Neural crest cell (in vitro differentiated cells): ENCODE data around the gene ERGIC2. TPM values are rescaled to one million over a fixed set of nuclear protein-coding genes. Genes with fewer than 3 reads are reported as not detected.

Experiments used
- DNase-seq: peaks from one replicate; pipeline ENCODE4 v3.0.0; 2021; ENCODE audit warnings: low read depth, mixed read lengths, low spot score
- H3K27ac Mint-ChIP-seq: one replicate; pipeline ENCODE4 v1.8.0; 2021; ENCODE audit warnings: mild to moderate bottlenecking, mixed read lengths; ENCODE audit not compliant: unreplicated experiment
- H3K27me3 Mint-ChIP-seq: 2 replicates; pipeline ENCODE4 v1.8.0; 2021; ENCODE audit warnings: low read depth, mild to moderate bottlenecking, mixed read lengths
- H3K36me3 Mint-ChIP-seq: 2 replicates; pipeline ENCODE4 v1.8.0; 2021; ENCODE audit warnings: low read depth, mild to moderate bottlenecking, mixed read lengths
- H3K4me1 Mint-ChIP-seq: 2 replicates; pipeline ENCODE4 v1.8.0; 2021; ENCODE audit warnings: mixed read lengths
- H3K4me3 Mint-ChIP-seq: one replicate; pipeline ENCODE4 v1.8.0; 2021; ENCODE audit warnings: mild to moderate bottlenecking, mixed read lengths
- H3K9me3 Mint-ChIP-seq: 2 replicates; pipeline ENCODE4 v1.8.0; 2021; ENCODE audit warnings: mixed read lengths
- CTCF ChIP-seq: fragments of 200-600 bp; sonication (generic); conservative IDR thresholded peaks from 2 replicates; pipeline ENCODE4 v1.5.0; 2021; ENCODE audit warnings: antibody characterized with exemption, mild to moderate bottlenecking
- long read RNA-seq: library from polyadenylated mRNA; unstranded; transcript quantifications from one replicate; pipeline ENCODE4 v2.0.0, GENCODE V29; 2020
- total RNA-seq: library from RNA; stranded (reverse); gene quantifications from 2 replicates; pipeline ENCODE4 v1.2.1, GENCODE V29; 2021

The ERGIC2 gene
- total RNA-seq = 48.9 and 55.3 TPM in 2 replicates
- long read RNA-seq, full-length matches to known transcripts = 115 of 133 reads
- long read RNA-seq, partial matches to known transcripts = 8 of 133 reads
- long read RNA-seq, other reads (novel, unspliced or antisense) = 10 of 133 reads

DNA sequence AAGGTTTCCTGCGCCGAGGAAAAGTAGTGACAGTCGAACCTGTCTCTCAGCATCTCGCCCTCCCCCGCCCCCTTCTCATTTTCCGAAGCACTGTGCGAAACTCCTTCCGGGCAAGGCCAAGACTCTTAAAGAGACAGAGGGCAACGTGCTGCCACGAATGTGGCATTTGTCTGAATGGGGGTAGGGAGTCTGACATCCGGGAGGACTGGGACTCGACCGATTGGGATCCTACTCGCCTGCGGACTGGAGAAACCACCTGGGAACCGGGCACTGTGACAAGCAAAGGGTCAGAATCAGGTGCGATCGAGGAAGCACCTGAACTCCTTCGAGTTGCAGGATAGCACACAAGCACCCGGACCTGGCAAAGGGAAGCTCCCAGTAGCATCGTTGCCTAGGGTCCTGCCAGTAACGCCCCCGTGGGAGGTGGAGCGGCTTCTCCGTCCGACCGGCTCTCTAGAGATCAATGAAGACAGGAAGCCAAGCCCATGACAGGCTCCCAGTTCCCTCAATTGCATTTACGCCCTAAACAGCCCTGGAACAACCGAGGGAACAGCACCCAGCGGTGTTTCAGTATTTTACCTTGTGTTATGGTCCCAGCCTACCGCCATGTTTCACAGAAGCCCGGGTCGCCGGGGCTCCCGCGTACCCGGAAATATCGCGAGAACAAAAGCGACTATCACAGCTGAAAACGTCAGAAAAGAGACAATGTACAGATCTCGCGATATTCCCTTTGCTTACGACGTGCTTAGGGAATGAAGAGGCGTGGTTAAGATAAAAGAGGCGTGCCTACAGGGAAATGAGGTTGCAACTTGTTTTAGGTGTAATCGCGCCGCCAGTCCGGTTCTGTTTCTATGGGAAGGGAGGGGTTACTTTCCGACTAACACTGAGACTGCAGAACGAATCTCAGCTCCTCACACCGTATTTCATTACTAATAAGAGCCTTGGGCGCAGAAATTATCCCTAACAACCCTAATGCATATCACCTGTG is at the start of gene ERGIC2:
Gene ERGIC2 (minus strand): TSS at position 637 of the 988 bp plus-strand sequence. CDS start 9,539 bp downstream, outside the sequence.
- peaks cover 17% of the 10 kb centered on the region for H3K36me3 Mint-ChIP-seq
- no peak for TF ChIP-seq CTCF
- H3K4me3 Mint-ChIP-seq = peak within 1 kb of the TSS; percentile 98
- H3K27ac Mint-ChIP-seq = peak within 1 kb of the TSS; percentile 98
- peaks cover 12% of the 10 kb centered on the region for H3K27me3 Mint-ChIP-seq
- H3K9me3 Mint-ChIP-seq = peaks cover 3% of the 10 kb centered on the region
- peaks cover 31% of the 10 kb centered on the region for H3K4me1 Mint-ChIP-seq
- DNase-seq = peak; percentile 75

- Mint-ChIP-seq H3K4me3 (no peak overlapping the region), H3K9me3 (no peaks in the 10 kb centered on the region), H3K36me3 (no peaks in the 10 kb centered on the region), H3K27me3 (no peaks in the 10 kb centered on the region), H3K27ac (no peak overlapping the region), H3K4me1 (no peaks in the 10 kb centered on the region)
- no peak for DNase-seq
- TF ChIP-seq CTCF = no peak
Observed at GRCh38 chr12:29430716-29431044, 49.7 kb upstream of the ERGIC2 start.

DNA sequence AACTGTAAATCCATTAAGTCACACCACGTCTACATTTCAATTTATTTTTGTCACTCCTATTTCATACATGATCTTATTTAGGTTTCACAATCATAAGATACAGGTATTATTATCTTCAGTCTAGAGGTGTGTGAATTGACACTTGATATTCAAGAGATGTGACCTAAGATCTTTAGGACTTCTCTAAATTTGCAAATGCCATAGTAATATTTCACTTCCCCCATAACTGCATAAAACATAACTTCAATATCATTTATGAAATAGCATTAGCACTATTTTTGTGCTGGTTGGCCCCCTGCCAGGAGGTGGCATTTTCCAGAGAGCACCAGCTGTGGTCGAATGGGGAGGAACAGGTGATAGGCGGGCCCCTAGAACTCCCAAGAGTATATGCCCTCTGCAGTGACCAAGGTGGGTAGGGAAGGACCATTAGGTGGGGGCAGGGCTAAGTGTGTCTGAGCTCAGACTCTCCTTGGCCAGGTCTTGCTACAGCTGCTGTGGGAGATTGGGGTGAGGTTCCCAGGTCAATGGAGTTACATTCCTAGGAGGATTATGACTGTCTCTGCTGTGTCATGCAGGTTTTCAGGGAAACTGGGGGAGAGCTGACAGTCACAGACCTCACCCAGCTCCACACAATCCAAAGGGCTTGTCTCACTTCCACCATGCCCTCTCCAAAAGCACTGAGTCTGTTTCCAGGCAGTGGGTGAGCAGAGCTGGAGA is 49.2 kb upstream of the ERGIC2 start:
- TF ChIP-seq CTCF = no peak
- H3K36me3 Mint-ChIP-seq = no peaks in the 10 kb centered on the region
- H3K4me1 Mint-ChIP-seq = no peaks in the 10 kb centered on the region
- no peak overlapping the region for H3K4me3 Mint-ChIP-seq
- DNase-seq = no peak
- H3K9me3 Mint-ChIP-seq = no peaks in the 10 kb centered on the region
- no peaks in the 10 kb centered on the region for H3K27me3 Mint-ChIP-seq
- no peak overlapping the region for H3K27ac Mint-ChIP-seq

- TF ChIP-seq CTCF = no peak
- no peaks in the 10 kb centered on the region for H3K36me3 Mint-ChIP-seq
- no peaks in the 10 kb centered on the region for H3K27me3 Mint-ChIP-seq
- no peak overlapping the region for H3K4me3 Mint-ChIP-seq
- H3K4me1 Mint-ChIP-seq = no peaks in the 10 kb centered on the region
- H3K9me3 Mint-ChIP-seq = peaks cover 2% of the 10 kb centered on the region
- no peak overlapping the region for H3K27ac Mint-ChIP-seq
- no peak for DNase-seq
Observed at GRCh38 chr12:29428633-29429032, 47.7 kb upstream of the ERGIC2 start.

DNA sequence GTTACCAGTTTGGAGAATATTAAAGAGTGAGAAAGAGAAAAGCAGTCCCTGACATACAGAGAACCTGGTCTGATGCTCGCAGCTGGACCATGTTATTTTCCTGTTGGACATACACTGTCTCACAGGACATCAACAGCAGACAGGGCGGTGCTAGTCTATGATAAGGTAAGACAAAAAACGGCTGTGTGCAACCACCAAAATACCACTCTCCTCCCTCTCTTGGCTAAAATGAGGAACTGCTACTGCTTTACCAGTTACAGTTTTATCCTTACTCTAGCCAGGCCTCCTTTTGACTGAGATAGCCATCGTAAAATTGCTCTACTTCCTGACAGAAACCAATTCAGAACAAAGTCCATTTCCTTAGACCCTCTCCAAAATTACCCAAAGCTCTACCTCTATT is 47.0 kb upstream of the ERGIC2 start:
- H3K9me3 Mint-ChIP-seq = peaks cover 6% of the 10 kb centered on the region
- TF ChIP-seq CTCF = no peak
- no peak for DNase-seq
- H3K4me1 Mint-ChIP-seq = no peaks in the 10 kb centered on the region
- no peak overlapping the region for H3K27ac Mint-ChIP-seq
- H3K4me3 Mint-ChIP-seq = no peak overlapping the region
- H3K27me3 Mint-ChIP-seq = no peaks in the 10 kb centered on the region
- H3K36me3 Mint-ChIP-seq = peaks cover 3% of the 10 kb centered on the region
